C4-2B (cell line): Measurements from ENCODE around the gene ARHGEF2.

ENCODE experiments used
- ZFX ChIP-seq: fragments of 450-650 bp; IDR thresholded peaks from 2 replicates; pipeline ENCODE4 v1.6.1; 2017
- TF ChIP-seq, protein P1 (sequence below): fragments of 450-650 bp; conservative IDR thresholded peaks from 2 replicates; pipeline ENCODE4 v1.5.1; 2017; ENCODE audit warnings: mild to moderate bottlenecking

GRCh38 chr1:156020293-156021092, 42.1 kb upstream of the ARHGEF2 start, which contains the start of gene SSR2:
- TF ChIP-seq, protein P1, sequence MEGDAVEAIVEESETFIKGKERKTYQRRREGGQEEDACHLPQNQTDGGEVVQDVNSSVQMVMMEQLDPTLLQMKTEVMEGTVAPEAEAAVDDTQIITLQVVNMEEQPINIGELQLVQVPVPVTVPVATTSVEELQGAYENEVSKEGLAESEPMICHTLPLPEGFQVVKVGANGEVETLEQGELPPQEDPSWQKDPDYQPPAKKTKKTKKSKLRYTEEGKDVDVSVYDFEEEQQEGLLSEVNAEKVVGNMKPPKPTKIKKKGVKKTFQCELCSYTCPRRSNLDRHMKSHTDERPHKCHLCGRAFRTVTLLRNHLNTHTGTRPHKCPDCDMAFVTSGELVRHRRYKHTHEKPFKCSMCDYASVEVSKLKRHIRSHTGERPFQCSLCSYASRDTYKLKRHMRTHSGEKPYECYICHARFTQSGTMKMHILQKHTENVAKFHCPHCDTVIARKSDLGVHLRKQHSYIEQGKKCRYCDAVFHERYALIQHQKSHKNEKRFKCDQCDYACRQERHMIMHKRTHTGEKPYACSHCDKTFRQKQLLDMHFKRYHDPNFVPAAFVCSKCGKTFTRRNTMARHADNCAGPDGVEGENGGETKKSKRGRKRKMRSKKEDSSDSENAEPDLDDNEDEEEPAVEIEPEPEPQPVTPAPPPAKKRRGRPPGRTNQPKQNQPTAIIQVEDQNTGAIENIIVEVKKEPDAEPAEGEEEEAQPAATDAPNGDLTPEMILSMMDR, result no peak
- no peak for TF ChIP-seq ZFX
